Loucy (cell line): ENCODE results near the gene NAALAD2.
"Not testable (repeated sequence)": the region's sequence is repeated elsewhere in the genome, so short reads cannot be mapped to it uniquely, and the experiment has no call there.

Source experiments
- CTCF ChIP-seq: fragments of 200-600 bp; sonication (generic); conservative IDR thresholded peaks from 2 replicates; pipeline ENCODE4 v1.5.1; 2014; ENCODE audit warnings: mild to moderate bottlenecking, antibody characterized with exemption, low read length
- EZH2phosphoT487 ChIP-seq: fragments of 200-600 bp; IDR thresholded peaks from 2 replicates; pipeline ENCODE4 v1.6.1; 2018; ENCODE audit warnings: antibody characterized with exemption, mild to moderate bottlenecking, moderate library complexity, borderline replicate concordance

GRCh38 chr11:90085650-90086049 lies 48.8 kb upstream of the NAALAD2 start, which contains the start of gene UBTFL1:
- not testable (repeated sequence) for TF ChIP-seq CTCF, EZH2phosphoT487
